T-helper 1 cell (primary cell): ENCODE results near the gene CLN3.
"Not testable (repeated sequence)": the region's sequence is repeated elsewhere in the genome, so short reads cannot be mapped to it uniquely, and the experiment has no call there.

ENCODE experiments used
- DNase-seq, 5 donors: peaks; one replicate each; pipeline ENCODE4 v3.0.0-alpha.2; 2012 to 2020

Gene CLN3

DNA sequence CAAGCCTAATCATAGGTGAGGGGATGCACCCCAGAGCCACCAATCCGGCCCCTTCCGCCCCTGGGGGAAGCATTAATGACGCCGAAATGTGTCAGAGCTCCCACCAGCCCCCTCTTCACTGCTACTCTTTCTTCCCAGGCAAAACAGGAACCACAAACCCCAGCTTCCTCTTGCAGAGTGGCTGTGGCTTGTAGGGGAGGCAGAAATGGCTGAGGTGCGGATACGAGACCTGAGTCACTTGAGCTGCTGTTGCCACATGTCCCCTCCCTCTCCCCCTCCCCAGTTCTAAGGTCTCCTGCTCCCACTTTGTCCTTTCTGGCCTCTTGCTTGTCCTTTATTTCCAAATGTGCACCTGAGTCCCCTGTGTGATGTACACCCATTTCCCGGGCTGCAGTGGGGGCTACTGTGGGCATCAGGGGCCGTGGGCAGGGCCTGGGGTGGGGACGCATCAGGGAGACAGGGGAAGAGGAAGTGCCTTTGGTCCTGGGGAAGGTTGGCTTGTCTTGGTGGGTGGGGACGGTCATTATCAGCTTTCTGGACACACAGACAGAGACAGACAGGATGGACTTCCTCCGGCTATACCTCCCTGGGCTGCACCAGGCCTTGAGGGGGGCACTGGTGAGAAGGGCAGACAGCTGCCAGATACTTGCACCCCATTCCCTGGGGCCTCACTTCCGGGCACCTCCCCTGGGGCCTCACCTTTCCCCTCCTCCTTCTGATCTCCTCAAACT is 2.4 kb upstream of the CLN3 start, which contains the start of gene APOBR:
TSS of gene APOBR (plus strand) at position 523 of the 731 bp plus-strand sequence. CDS start at position 562, 39 bp downstream.
- peak; percentile 63 to 96 (median 82) for DNase-seq

DNA sequence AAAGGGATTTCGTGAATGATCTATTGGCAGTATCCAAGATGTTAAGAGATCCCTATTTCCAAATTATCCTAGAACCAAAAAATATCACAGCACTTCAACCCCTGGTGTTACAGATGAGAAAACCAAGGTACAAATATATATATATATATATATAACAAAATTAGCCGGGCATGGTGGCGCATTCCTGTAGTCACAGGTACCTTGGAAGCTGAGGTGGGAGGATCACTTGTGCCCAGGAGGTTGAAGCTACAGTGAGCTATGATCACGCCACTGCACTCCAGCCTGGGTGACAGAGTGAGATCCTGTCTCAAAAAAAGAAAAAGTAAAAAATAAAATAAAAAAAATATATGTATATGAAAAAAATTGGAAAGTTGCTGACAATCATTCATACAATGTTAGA is 637 bp upstream of the CLN3 start:
- no peak for DNase-seq

DNA sequence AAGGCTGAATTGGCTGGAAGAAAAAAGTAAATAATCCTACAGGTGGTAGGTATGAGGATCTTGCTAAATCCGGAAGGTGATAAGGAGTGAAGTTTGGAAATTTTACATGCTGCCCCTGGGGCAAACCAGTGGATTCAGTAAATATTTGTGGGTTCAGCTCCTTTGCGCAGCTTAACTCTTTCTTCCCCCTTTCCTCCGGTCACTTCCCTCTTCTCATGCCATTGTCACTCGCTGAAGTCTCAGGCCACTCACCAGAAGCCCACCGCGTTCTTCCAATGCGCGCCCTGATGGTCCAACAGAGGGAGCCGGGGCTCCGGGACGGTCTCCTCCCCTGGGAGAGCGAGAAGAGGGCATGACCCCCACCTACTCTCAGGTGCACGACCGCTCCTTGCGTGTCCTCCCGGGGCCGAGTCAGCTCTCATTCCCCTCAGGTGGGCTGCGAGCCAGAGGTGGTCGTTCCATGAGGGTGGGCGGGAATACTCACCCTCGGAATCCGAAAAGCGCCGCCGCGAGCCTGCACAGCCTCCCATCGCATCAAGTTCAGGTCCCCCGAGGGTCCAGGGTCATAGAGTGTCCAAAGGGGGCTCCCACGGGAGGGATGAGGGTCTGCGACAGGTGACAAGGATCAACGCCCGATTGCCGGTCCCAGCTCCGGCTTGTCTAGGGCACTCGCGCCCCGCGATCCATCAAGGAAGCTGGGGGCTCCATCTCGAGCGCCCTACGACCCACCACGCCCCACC is 474 bp downstream of the CLN3 start:
- DNase-seq: no peak

DNA sequence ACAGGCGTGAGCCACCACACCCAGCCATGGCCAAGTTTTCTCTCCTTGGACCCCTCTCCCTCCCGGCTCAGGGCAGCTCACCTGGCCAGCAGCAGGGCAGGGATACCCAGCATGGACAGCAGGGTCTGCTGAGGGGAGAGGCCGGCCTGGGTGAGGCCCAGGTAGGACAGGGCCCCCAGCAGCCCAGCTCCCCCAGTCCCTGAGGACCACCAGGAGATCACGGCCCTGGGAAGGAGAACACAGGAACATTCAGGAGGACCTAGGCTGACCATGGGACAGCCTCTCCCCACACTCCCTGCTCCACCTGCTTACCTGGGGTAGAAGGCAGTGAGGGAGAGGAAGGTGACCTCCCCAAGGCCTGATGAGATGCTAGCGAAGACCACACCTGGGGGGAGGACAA is 5.6 kb downstream of the CLN3 start:
- DNase-seq: no peak

DNA sequence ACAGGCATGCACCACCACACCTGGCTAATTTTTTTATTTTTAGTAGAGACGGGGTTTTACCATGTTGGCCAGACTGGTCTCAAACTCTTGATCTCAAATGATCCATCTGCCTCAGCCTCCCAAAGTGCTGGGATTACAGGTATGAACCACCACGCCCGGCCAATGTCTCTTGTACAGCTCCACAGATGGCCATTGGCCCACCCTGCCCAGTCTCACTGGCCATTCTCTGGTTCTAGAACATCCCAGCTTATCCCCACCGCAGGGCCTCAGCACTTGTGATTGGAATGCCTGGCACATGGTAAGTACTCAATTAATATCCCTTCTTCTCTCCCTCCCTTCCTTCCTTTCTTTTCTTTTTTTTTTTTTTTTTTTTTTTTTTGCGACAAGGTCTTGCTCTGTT is 8.5 kb downstream of the CLN3 start:
- DNase-seq: not testable (repeated sequence)

DNA sequence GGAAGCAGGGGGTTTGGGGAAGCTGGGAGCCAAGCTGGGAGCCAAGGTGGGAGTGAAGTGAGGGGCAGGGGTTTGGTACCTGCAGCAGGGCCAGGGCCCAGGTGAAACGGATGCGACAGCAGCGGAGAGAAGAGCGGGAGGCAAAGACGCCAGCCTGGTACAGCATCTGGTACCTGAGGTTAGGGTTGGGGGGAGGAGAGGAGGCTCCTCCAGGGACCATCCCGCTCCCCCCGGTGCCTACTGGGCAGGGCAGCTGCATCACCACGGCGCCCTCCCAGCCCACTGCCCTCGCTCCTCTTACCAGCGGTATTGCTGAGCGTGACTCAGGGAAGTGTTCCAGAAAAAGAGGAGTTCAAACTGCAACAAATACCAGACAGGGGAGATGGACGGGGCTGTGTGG is 9.8 kb downstream of the CLN3 start:
- no peak for DNase-seq

DNA sequence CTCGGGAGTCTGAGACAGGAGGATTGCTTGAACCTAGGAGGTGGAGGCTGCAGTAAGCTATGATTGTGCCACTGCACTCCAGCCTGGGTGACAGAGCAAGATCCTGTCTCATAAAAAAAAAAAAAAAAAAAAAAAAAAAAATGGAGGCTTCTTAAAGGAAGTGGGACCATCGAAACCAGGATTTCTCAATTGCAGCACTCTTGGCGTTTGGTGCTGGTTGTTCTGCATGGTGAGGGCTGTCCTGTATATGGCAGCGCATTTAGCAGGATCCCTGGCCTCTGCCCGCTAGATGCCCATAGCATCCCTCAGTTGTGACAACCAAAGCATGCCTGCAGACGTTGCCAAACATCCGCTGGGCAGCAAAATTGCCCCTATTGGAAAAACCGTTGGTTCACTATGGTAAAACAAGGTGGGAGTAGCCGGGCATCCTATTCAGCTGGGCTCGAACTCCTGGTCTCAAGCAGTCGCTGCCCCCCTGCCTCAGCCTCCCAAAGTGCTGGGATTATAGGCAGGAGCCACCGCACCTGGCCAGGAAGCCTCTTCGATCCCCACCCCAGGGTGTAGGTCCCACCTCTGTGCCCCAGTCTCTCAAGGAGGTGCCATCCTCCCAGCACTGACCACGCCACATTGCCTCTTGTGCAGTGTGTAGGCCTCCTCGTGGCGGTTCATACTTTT is 13.2 kb downstream of the CLN3 start:
- DNase-seq: no peak

DNA sequence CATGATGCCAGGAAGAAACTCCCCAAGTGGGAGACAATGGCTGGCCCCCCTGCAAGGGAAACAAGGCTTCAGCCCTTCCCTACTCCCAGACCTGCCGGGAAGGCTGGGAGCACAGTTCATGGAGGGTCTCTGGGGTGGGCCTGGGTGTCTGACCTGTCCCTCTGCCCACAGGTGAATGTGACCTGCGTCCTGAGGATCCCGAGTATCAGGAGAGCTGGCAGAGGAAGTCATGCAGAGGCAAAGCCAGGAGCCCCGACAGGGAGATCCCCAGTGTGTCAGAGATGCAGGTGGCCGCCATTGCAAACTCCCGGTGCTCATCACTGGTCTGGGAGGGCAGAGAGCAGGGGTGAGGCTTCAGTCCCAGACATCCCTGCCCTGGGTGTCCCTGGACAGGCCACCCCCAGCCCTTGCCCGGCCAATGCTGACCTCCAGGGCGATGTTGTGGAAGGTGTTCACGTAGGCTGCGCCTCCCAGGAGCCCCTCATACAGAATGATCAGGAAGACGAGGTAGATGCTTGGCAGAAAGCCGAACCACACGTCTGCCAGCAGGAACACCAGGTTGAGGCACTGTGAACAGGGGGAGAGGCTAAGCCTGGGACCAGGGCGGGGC is 14.5 kb downstream of the CLN3 start:
- no peak for DNase-seq

DNA sequence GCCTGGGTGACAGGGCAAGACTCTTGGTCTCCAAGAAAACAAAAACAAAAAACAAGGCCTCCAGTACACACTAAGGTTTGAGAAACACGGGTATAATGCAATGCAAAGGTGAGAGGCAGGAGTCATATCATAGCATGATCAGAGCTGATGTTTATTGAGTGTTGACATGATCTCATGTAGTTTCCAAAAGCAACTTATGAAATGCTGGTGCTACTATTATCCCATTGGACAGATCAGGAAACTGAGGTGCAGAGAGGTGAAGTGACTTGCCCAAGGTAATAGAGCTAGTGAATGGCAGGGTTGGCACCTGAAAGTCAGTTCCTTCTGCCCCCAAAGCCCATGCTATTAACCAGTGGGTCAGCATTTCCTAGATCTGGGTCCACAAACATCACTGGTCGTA is 16.7 kb downstream of the CLN3 start:
- no peak for DNase-seq

DNA sequence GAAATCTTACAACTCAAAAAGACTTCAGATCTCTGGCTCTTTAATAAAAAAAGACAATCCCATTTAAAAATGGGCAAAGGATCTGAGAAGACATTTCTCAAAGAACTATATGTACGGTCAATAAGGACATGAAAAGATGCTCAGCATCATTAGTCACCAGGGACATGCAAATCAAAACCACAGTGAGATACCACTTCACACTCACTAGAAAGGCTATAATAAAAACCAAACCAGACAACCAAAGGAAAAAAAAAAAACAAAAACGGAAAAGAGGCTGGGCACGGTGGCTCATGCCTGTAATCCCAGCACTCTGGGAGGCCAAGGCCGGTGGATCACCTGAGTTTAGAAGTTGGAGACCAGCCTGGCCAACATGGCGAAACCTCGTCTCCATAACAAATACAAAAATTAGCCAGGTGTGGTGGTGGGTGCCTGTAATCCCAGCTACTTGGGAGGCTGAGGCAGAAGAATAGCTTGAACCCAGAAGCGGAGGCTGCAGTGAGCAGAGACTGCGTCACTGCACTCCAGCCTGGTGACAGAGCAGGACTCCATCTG is 18.1 kb downstream of the CLN3 start:
- DNase-seq: no peak

DNA sequence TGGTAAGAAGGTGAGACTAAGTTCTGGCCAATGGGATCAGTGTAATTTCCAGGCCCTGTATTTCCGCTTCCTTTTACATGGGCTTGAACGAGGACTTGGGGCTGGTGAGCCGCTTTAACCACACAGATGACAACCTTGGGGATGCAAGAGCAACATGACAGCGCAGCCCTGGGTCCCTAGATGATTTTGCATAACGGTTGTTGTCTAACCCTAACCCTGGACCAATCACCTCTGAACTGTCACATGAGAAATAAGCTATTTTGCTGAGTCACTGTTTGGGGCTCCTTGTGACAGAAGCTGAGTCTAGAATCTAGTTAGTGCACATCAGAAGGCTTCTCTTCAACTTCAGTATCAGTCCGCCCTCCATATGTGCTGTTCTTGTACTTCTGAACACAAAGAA is 44.8 kb downstream of the CLN3 start:
- DNase-seq: not testable (repeated sequence)

DNA sequence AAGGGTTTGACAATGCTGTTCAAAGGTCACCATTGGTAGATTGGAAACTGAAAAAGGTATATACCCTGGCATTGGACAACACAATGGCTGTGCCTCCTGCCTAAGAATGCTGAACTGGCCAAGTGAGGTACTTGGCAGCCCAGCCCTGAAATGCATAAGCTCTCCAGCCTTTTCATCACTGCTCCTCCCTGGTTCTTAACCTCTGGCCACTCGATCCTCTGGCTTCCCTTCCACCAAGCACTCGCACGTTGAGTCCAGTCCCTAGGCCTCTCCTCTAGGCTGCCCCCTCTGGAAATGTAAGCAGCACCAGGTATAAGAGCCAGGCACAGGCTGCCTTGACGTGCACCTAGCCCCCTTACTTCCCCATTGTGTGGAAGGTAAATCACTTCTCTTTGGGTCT is 45.5 kb downstream of the CLN3 start:
- DNase-seq: not testable (repeated sequence)

DNA sequence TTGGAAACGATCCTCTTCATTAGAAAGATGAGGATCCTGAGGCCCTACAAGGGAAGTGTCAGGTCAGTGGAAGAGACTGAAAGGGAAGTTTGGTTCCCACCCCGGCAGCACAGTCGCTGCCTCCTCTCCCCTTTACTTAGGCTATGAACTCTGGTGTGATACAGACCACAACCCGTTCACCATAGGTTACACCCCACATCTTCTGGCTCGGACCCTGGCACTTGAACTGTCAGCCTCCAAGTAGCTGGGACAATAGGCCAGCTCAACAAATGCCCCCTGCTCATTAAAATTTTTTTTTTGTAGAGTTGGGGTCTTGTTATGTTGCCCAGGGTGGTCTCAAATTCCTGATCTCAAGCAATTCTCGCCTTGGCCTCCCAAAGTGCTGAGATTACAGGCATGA is 47.9 kb downstream of the CLN3 start:
- DNase-seq: not testable (repeated sequence)

DNA sequence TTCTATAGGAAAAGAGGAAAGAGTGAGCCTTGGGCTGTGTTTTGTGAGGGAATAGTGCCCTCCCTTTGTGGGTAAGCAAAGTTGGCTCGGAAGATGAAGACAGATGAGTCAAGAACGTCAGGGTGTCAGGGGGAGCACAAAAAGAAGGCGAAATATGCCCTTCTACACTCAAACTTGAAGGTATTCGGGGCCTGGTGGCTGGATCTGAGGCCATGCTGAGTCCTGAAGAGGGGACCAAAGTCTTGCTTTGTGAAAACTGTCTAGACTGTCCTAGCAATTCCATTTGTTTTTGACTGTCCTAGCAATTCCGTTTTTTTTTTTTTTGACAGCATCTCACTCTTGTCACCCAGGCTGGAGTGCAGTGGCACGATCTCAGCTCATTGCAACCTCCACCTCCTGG is 53.0 kb downstream of the CLN3 start:
- DNase-seq: not testable (repeated sequence)

DNA sequence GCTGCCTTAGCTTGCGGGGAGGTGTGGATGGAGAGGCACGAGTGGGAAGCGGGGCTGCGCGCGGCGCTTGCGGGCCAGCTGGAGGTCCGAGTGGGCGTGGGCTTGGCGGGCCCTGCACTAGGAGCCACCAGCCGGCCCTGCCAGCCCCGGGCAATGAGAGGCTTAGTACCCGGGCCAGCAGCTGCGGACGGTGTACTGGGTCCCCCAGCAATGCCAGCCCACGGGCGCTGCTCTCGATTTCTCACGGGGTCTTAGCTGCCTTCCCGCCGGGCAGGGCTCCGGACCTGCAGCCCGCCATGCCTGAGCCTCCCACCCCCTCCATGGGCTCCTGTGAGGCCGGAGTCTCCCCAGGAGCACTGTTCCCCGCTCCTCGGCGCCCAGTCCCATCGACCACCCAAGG is 56.5 kb downstream of the CLN3 start:
- DNase-seq: not testable (repeated sequence)
